CD4-positive, alpha-beta T cell treated with Interleukin-10 for 1 hour (primary cell): ENCODE measurements around the gene IGFBP6.
A peak's percentile ranks its signal among the peaks of the same experiment; 100 is the strongest.

Experiments
- DNase-seq: peaks from one replicate; pipeline ENCODE4 v3.0.0-alpha.2; 2020

Gene IGFBP6

GRCh38 chr12:53097564-53098353, at the start of gene IGFBP6:
TSS of gene IGFBP6 (plus strand) at chr12:53097667. CDS start at chr12:53097718, 51 bp downstream.
- DNase-seq, result peak; percentile 57

- no peak for DNase-seq
Observed at GRCh38 chr12:53048033-53048779, 49.3 kb upstream of the IGFBP6 start.

- DNase-seq, result no peak
Observed at GRCh38 chr12:53048780-53049401, 48.6 kb upstream of the IGFBP6 start.

GRCh38 chr12:53049571-53050318, 47.7 kb upstream of the IGFBP6 start, which contains the start of gene TNS2:
TSS of gene TNS2 (plus strand) at chr12:53050065. CDS start at chr12:53050186, 121 bp downstream.
- DNase-seq, result no peak

GRCh38 chr12:53050426-53051057, 46.9 kb upstream of the IGFBP6 start:
- DNase-seq, result no peak

GRCh38 chr12:53051058-53051880, 46.2 kb upstream of the IGFBP6 start:
- no peak for DNase-seq

GRCh38 chr12:53051881-53052412, 45.5 kb upstream of the IGFBP6 start:
- DNase-seq, result no peak

- no peak for DNase-seq
Observed at GRCh38 chr12:53052419-53053217, 44.8 kb upstream of the IGFBP6 start.

GRCh38 chr12:53053218-53054111, 44.0 kb upstream of the IGFBP6 start:
- DNase-seq, result peak; percentile 73

- peak; percentile 95 for DNase-seq
Observed at GRCh38 chr12:53054112-53054878, 43.2 kb upstream of the IGFBP6 start.

GRCh38 chr12:53055471-53056266, 41.8 kb upstream of the IGFBP6 start:
- DNase-seq, result no peak

- DNase-seq, result no peak
Observed at GRCh38 chr12:53056296-53056695, 41.2 kb upstream of the IGFBP6 start.

GRCh38 chr12:53056901-53057300, 40.6 kb upstream of the IGFBP6 start:
- no peak for DNase-seq

- no peak for DNase-seq
Observed at GRCh38 chr12:53057816-53058500, 39.5 kb upstream of the IGFBP6 start.

- no peak for DNase-seq
Observed at GRCh38 chr12:53058674-53059433, 38.6 kb upstream of the IGFBP6 start.

GRCh38 chr12:53059434-53060063, 37.9 kb upstream of the IGFBP6 start:
- no peak for DNase-seq
